GM21381 (cell line): Measurements from ENCODE around the gene SCGB1C1.
"Not testable (repeated sequence)": the region's sequence is repeated elsewhere in the genome, so short reads cannot be mapped to it uniquely, and the experiment has no call there.

Experiments used
- ATAC-seq: cut with Tn5 transposase; IDR thresholded peaks from one replicate; pipeline ENCODE4 v1.9.1; 2021; ENCODE audit warnings: mild to moderate bottlenecking, moderate library complexity; ENCODE audit not compliant: unreplicated experiment

Gene SCGB1C1

GRCh38 chr11:216081-216974 is 23.4 kb downstream of the SCGB1C1 start:
- ATAC-seq = no peak

DNA sequence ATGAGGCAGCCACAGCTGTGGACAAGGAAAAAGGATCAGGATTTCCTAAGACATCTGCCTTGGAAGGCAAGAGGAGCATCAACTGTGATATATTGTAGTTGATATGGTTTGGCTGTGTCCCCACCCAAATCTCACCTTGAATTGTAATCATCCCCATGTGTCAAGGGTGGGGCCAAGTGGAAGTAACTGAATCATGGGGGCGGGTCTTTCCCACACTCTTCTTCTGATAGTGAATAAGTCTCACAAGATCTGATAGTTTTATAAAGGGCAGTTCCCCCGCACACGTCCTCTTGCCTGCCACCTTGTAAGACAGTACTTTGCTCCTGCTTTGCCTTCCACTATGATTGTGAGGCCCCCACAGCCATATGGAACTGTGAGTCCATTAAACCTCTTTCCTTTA is 24.8 kb downstream of the SCGB1C1 start:
- no peak for ATAC-seq

GRCh38 chr11:218815-219593 is 26.1 kb downstream of the SCGB1C1 start:
- ATAC-seq = no peak

- not testable (repeated sequence) for ATAC-seq
Observed at GRCh38 chr11:220641-221215, 27.9 kb downstream of the SCGB1C1 start.

- ATAC-seq = no peak
Observed at GRCh38 chr11:221539-221938, 28.7 kb downstream of the SCGB1C1 start.

DNA sequence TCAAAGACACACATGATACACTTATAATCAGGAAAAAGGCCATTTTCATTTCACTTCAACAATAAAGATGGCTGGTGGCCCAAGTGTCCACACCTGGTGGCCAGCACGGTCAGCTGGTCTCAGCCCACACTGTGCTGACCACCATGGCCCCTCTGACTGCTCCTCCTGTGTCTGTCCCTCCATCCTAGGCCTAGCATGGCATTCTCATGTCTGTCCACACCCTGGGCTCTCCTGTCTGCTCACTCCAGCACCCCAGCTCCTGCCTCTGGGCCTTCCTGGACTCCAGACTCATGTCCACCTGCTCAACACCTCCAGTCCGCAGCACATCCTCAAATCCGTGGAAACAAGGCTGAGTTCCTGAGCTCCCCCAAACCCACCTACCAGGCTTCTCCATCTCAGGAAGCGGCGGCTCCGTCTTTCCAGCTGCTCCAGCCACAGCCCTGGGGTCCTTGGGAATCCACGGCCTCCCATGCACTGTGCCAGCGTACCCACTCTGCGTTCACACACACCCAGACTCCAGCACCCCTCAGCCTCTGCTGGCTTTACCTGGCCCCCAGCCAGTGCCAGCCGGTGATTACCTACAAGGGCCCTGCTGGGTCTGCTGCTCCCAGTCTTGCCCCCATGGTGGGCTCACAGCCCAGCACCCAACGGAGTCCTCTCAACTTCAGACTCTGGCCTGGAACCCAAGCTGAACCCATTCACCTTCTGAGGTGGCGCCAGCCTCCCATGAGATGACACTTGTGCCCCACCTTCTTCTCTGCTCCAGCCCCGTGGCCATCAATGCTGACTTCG is 29.3 kb downstream of the SCGB1C1 start:
- no peak for ATAC-seq

- no peak for ATAC-seq
Observed at GRCh38 chr11:223026-223789, 30.3 kb downstream of the SCGB1C1 start.

DNA sequence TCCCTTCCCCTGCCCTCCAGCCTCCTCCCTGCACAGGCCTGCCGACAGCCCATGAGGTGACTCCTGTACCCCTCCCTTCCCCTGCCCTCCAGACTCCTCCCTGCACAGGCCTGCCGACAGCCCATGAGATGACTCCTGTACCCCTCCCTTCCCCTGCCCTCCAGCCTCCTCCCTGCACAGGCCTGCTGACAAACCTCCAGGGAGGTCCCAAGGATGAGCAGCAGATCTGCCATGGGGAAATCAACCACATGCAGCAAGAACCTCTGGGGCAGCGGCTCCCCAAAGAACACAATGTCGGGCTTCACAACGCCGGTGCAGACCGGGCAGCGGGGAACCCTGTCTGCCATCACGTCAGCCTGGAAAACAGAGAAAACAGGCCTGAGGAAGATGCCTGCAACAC is 31.0 kb downstream of the SCGB1C1 start:
- no peak for ATAC-seq

- ATAC-seq = no peak
Observed at GRCh38 chr11:224424-224823, 31.5 kb downstream of the SCGB1C1 start.

DNA sequence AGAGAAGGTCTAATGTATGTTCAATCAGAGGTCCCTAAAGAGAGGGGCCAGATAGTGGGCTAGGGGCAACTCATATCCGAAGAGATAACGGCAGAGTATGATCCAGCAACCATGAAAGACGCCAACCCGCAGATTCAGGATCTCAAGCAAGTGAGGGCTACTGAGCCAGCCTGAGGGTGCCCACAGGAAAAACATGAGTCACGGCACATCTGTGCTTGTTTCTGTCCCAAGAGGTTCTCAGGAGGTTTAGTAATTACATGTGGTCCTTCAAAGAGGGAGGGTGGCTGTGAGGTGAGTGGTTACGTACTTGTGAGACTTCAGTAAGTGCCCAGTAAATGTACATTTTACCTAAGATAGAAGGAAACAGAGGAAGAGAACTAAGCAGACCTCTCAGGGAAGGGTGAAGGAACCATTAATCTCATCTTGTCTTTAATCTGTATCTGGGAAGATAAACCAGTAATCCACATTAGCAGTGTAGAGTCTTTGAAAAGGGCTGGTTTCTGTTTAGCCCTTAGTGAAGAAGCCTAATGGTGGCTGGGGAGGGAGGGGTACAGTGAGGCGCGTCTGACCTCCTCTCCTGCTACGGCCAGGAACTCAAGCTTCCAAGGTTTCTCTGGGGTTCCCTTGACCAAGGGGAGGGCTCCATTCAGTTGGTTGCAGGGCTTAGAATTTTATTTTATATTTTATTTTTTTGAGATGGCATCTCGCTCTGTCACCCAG is 33.0 kb downstream of the SCGB1C1 start:
- ATAC-seq = no peak

- ATAC-seq = no peak
Observed at GRCh38 chr11:227824-228379, 35.0 kb downstream of the SCGB1C1 start.

DNA sequence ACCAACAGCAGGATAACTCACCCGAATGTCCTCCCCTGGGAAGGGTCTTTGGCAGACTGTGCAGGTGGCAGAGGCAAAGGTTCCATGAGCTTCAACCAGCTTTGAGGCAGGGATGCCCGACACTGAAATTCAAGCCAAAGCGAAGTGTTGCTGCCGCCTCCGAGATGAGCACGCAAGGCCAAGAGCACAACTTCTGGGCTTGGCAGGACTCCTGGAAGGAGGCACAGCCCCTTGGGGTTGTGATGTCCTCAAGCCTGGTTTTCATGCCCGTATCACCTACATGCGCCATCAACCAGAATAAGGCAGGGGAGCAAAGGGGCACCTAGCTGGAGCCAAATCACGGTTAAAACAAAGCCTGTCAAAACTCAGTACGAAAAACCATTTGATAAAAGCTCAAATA is 37.6 kb downstream of the SCGB1C1 start:
- ATAC-seq = no peak

DNA sequence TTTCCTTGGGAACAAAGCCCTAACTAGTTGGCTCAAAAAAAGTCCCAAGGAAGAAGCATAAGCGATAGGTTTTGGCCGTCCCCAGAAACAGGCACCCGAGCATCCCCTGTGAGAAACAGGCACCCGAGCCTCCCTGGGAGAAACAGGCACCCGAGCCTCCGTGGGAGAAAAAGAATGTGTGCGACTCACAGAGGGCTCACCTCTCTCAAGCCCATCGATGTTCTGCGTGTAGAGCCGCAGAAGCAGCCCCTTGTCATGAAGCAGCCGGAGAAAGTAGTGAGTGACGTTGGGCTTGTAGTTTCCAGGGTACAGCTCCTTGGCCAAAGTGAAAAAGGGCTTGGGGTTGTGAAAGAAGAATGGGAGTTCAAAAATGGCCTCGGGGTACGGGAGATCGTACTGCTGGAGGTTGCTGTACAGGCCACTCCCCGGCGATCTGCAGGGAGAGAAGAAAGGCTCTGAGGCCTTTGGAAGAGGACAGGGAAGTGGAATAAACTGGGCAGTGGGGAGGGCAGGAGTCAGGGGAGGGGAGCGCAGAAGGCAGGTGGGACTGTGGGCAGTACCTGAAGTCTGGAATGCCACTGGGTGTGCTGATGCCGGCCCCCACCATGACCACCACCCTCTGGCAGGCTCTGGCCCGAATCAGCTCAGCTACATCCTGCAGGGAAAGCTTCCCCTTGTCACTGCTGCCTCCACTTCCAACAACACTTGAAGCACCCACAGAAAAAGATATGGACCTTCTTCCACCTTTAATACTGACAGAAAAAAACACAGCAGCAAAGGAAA is 40.1 kb downstream of the SCGB1C1 start:
- ATAC-seq = no peak

DNA sequence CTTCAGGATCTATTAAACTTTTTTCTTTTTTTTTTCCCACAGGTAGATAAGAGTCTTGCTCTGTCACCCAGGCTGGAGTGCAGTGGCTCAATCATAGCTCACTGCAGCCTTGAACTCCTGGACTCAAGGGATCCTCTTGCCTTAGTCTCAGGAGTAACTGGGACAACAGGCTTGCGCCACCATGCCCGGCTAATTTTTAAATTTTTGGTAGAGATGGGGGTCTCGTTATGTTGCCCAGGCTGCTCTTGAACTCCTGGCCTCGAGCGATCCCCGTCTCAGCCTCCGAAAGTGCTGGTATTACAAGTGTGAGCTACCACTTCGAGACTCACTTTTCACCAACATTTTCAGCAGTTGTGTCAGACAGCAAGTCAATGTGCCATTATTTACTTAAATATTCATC is 42.3 kb downstream of the SCGB1C1 start:
- ATAC-seq = no peak

GRCh38 chr11:235609-235996 is 42.7 kb downstream of the SCGB1C1 start:
- no peak for ATAC-seq

GRCh38 chr11:235997-236773 is 43.3 kb downstream of the SCGB1C1 start, which contains the start of gene SIRT3:
Gene SIRT3 (minus strand): TSS chr11:236342. CDS start chr11:236328, 14 bp downstream.
- ATAC-seq = peak; percentile 65
